Lung (tissue), 12 donors: ENCODE results near the gene CACNA1H. TPM values are rescaled to one million over a fixed set of nuclear protein-coding genes. Genes with fewer than 3 reads are reported as not detected.

Experiments
- ATAC-seq: fragments of 200-7000 bp; cut with Tn5 transposase; one replicate; pipeline ENCODE4 v1.9.1; 2020; ENCODE audit warnings: moderate number of reproducible peaks; ENCODE audit not compliant: insufficient read depth, low FRiP score
- DNase-seq, 3 donors: peaks; one replicate each; pipeline ENCODE4 v3.0.0-alpha.2; 2013 to 2017
- H3K27ac ChIP-seq, 2 donors: one replicate each; pipeline ENCODE4 v1.5.1; 2013; ENCODE audit warnings: mild to moderate bottlenecking in 2 of 2, moderate library complexity in 2 of 2, control low read depth in 1 of 2, inconsistent platforms in 1 of 2, low read depth in 1 of 2, low read length in 1 of 2
- H3K27me3 ChIP-seq, 3 donors: one replicate each; pipeline ENCODE4 v1.5.1; 2013; ENCODE audit warnings: low read length in 2 of 3; ENCODE audit not compliant: control insufficient read depth in 3 of 3, insufficient read depth in 3 of 3
- H3K36me3 ChIP-seq, 4 donors: one replicate each; pipeline ENCODE4 v1.5.1; 2013; ENCODE audit warnings: low read length in 4 of 4, mild to moderate bottlenecking in 1 of 4, moderate library complexity in 1 of 4; ENCODE audit not compliant: control insufficient read depth in 4 of 4, insufficient read depth in 4 of 4
- H3K4me1 ChIP-seq, 5 donors: one replicate each; pipeline ENCODE4 v1.5.1; 2013; ENCODE audit warnings: low read length in 5 of 5, mild to moderate bottlenecking in 2 of 5, moderate library complexity in 1 of 5; ENCODE audit not compliant: control insufficient read depth in 5 of 5, insufficient read depth in 5 of 5
- H3K4me3 ChIP-seq: one replicate; pipeline ENCODE4 v1.5.1; 2013; ENCODE audit warnings: mild to moderate bottlenecking, control low read depth, moderate library complexity
- H3K9ac ChIP-seq, 2 donors: one replicate each; pipeline ENCODE4 v1.5.1; 2013; ENCODE audit warnings: low read length in 2 of 2, control low read depth in 1 of 2; ENCODE audit not compliant: insufficient read depth in 1 of 2
- H3K9me3 ChIP-seq, 4 donors: one replicate each; pipeline ENCODE4 v1.5.1; 2013; ENCODE audit warnings: low read length in 3 of 4, mild to moderate bottlenecking in 1 of 4, moderate library complexity in 1 of 4; ENCODE audit not compliant: control insufficient read depth in 4 of 4, insufficient read depth in 3 of 4
- WGBS, 2 donors: extraction: QIAGEN DNeasy Blood & Tissue Kit; methylation state at CpG; one replicate each; pipeline ENCODE4 v1.1.7; 2013; 5-methylcytosine and 5-hydroxymethylcytosine counted together
- polyA plus RNA-seq, 2 donors: library from polyadenylated mRNA; stranded (reverse); fragments of 200-250 nt; gene quantifications; one replicate each; pipeline ENCODE4 v1.2.1, GENCODE V29; 2013
- total RNA-seq, 2 donors: library from RNA; depleted of rRNA in 1 of 2; stranded (reverse); fragments of >200 nt in 1 of 2; gene quantifications; one replicate each; pipeline ENCODE4 v1.2.1, GENCODE V29; 2014 to 2021
- TF ChIP-seq, protein P1 (sequence below): IDR thresholded peaks from 2 replicates; pipeline ENCODE4 v1.5.1; 2012; ENCODE audit warnings: mild to moderate bottlenecking; ENCODE audit errors: control extremely low read depth, extremely low read depth
- donor health status: control.
- donor health status: control.
- donor health status: Bipolar disorder and iron deficiency.
- donor health status: healthy.
- donor health status: DM: yes; HTN: yes; CAD: no.

The CACNA1H gene
- total and polyA plus RNA-seq, 4 donors, result 5.0 to 10.3 (median 6.7) TPM

GRCh38 chr16:1182316-1182671, 29.4 kb downstream of the CACNA1H start:
- ATAC-seq (peak; percentile 57), DNase-seq (peak; percentile 58 to 76 (median 75))
- 25 to 37% methylated on average over 19 of the region's 19 CpGs for WGBS, 2 donors
- H3K27ac ChIP-seq, result peak overlapping the region in 1 of 2 donors; percentile 53
- no peaks in the 10 kb centered on the region for H3K27me3 ChIP-seq
- H3K9me3 ChIP-seq, result no peaks in the 10 kb centered on the region
- TF ChIP-seq, protein P1, sequence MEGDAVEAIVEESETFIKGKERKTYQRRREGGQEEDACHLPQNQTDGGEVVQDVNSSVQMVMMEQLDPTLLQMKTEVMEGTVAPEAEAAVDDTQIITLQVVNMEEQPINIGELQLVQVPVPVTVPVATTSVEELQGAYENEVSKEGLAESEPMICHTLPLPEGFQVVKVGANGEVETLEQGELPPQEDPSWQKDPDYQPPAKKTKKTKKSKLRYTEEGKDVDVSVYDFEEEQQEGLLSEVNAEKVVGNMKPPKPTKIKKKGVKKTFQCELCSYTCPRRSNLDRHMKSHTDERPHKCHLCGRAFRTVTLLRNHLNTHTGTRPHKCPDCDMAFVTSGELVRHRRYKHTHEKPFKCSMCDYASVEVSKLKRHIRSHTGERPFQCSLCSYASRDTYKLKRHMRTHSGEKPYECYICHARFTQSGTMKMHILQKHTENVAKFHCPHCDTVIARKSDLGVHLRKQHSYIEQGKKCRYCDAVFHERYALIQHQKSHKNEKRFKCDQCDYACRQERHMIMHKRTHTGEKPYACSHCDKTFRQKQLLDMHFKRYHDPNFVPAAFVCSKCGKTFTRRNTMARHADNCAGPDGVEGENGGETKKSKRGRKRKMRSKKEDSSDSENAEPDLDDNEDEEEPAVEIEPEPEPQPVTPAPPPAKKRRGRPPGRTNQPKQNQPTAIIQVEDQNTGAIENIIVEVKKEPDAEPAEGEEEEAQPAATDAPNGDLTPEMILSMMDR, result no peak
- H3K4me3 ChIP-seq, result no peak overlapping the region
- no peak overlapping the region for H3K9ac ChIP-seq
- H3K36me3 ChIP-seq, result no peaks in the 10 kb centered on the region
- H3K4me1 ChIP-seq, result peaks cover 0 to 23% (median 9%) of the 10 kb centered on the region in 5 donors

GRCh38 chr16:1182950-1183907, 30.3 kb downstream of the CACNA1H start:
- Histone ChIP-seq H3K4me1 (peaks cover 0 to 23% (median 9%) of the 10 kb centered on the region in 5 donors), H3K27ac (no peak overlapping the region), H3K27me3 (no peaks in the 10 kb centered on the region), H3K4me3 (no peak overlapping the region), H3K36me3 (no peaks in the 10 kb centered on the region), H3K9ac (no peak overlapping the region), H3K9me3 (no peaks in the 10 kb centered on the region)
- ATAC-seq, result no peak
- peak; percentile 40 to 62 (median 43) for DNase-seq
- 49 to 52% methylated on average over 43 to 45 of the region's 45 CpGs for WGBS, 2 donors
- TF ChIP-seq, protein P1, result no peak

DNA sequence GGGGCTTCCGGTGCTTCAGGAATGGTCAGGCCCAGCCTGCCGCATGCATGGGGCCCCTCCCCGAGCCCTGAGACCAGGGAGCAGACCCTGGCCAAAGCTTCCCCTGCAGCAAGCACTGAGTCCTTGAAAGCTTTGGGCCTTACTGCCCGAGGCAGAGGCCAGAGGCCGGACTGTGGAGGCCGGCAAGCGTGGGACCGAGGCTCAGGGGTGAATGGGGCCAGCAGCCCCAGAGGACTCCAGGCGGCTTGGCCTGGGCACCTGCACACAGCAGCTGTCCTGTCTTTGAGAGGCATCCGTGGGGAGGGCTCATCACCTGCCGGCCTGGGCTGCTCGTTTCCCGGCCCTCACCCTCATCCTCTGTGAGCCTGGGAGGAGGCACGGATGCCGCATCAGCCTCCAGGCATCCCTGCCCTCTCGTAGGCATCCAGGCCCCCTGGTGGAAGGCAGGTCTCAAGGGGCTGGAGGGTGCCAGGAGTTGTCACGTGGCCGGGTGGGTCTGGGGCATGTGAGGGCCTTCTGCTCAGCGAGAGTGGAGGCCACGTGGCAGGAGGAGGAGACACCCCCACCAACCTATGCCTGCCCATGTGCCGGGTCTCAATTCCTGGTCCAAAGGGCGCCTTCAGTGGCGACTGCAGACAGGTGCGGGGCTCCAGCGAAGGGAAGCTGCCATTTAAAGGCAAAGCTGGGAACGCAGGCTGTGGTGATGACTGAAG, 31.4 kb downstream of the CACNA1H start:
- WGBS, 2 donors, result 85 to 87% methylated on average over 25 to 26 of the region's 26 CpGs
- no peak for ATAC-seq
- TF ChIP-seq, protein P1, result no peak
- no peak overlapping the region for H3K4me3 ChIP-seq
- no peak for DNase-seq
- H3K9ac ChIP-seq, result no peak overlapping the region
- H3K36me3 ChIP-seq, result no peaks in the 10 kb centered on the region
- H3K9me3 ChIP-seq, result no peaks in the 10 kb centered on the region
- peaks cover 0 to 23% (median 9%) of the 10 kb centered on the region in 5 donors for H3K4me1 ChIP-seq
- H3K27me3 ChIP-seq, result no peaks in the 10 kb centered on the region
- no peak overlapping the region for H3K27ac ChIP-seq
